Kidney epithelial cell (primary cell): Measurements from ENCODE around the gene CHRNA7. TPM values are rescaled to one million over a fixed set of nuclear protein-coding genes. Genes with fewer than 3 reads are reported as not detected.
"Not testable (repeated sequence)": the region's sequence is repeated elsewhere in the genome, so short reads cannot be mapped to it uniquely, and the experiment has no call there.

Source experiments
- DNase-seq: peaks from one replicate; pipeline ENCODE4 v3.0.0-alpha.2; 2010; ENCODE audit warnings: low read depth
- H3K27me3 ChIP-seq: 2 replicates; pipeline ENCODE4 v1.6.0; 2011; ENCODE audit warnings: low read length; ENCODE audit not compliant: control insufficient read depth, insufficient read depth
- H3K36me3 ChIP-seq: 2 replicates; pipeline ENCODE4 v1.5.1; 2011; ENCODE audit warnings: low read length; ENCODE audit not compliant: control insufficient read depth, insufficient read depth
- H3K4me3 ChIP-seq: 2 replicates; pipeline ENCODE4 v1.5.1; 2011; ENCODE audit warnings: low read depth, mild to moderate bottlenecking, control low read depth, low read length
- CTCF ChIP-seq: IDR thresholded peaks from 2 replicates; pipeline ENCODE4 v1.5.1; 2011; ENCODE audit warnings: mild to moderate bottlenecking, moderate library complexity, low read length, control low read depth, inconsistent platforms; ENCODE audit not compliant: insufficient read depth, poor library complexity, severe bottlenecking
- total RNA-seq: library from RNA; depleted of rRNA; stranded (reverse); fragments of >200 nt; gene quantifications from 2 replicates; pipeline ENCODE4 v1.2.3, GENCODE V29; 2015

Gene CHRNA7
- total RNA-seq, 1 donor from 2014 or later: 2.7 TPM

DNA sequence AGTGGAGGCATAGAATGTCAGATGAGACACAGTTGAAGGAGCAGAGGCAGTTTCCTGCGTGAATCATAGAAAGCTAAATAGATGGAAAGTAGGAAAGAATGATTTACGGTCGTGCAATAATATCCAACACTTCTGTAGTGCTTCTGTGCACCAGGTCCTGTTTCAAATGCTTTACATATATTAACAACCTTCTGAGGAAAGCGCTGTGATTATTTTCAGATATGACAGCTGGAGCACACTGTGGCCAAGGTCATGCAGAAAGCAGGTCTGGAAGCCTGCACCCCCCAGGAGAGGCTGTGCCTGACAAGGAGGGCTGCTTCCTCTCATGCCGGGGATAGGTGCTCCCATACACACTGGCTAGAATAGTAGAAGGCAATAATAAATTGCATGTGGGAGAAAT lies 104.5 kb downstream of the CHRNA7 start:
- no peak for DNase-seq

DNA sequence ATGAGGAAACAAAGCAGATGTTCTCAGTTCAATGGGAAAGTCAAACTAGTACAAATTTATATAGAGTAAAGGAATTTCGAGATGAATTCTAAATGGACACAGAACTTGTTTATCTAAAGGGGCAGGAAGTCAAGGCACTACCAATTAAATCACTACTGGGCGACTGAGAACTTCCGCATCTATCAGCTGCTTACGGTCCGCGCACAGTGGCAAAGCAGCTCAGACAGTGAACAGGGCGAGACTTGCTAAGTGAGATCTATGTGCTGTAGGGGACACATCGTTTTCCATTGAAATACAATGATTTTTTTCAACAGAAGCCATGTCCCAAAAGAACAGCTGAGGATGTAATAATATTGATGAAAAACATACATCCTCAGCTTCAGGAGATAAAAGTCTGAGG lies 105.0 kb downstream of the CHRNA7 start:
- no peak for TF ChIP-seq CTCF

More for the DNA sequence above, 104.5 kb downstream of the CHRNA7 start:
- no peak overlapping the region for H3K4me3 ChIP-seq
- no peaks in the 10 kb centered on the region for H3K36me3 ChIP-seq
- TF ChIP-seq CTCF: no peak
- no peaks in the 10 kb centered on the region for H3K27me3 ChIP-seq

GRCh38 chr15:32145512-32145911 lies 115.2 kb downstream of the CHRNA7 start:
- not testable (repeated sequence) for H3K4me3 ChIP-seq, DNase-seq, H3K36me3 ChIP-seq, H3K27me3 ChIP-seq

More for the DNA sequence above, 105.0 kb downstream of the CHRNA7 start:
- H3K27me3 ChIP-seq: no peaks in the 10 kb centered on the region
- H3K36me3 ChIP-seq: no peaks in the 10 kb centered on the region
- no peak overlapping the region for H3K4me3 ChIP-seq
- DNase-seq: no peak

DNA sequence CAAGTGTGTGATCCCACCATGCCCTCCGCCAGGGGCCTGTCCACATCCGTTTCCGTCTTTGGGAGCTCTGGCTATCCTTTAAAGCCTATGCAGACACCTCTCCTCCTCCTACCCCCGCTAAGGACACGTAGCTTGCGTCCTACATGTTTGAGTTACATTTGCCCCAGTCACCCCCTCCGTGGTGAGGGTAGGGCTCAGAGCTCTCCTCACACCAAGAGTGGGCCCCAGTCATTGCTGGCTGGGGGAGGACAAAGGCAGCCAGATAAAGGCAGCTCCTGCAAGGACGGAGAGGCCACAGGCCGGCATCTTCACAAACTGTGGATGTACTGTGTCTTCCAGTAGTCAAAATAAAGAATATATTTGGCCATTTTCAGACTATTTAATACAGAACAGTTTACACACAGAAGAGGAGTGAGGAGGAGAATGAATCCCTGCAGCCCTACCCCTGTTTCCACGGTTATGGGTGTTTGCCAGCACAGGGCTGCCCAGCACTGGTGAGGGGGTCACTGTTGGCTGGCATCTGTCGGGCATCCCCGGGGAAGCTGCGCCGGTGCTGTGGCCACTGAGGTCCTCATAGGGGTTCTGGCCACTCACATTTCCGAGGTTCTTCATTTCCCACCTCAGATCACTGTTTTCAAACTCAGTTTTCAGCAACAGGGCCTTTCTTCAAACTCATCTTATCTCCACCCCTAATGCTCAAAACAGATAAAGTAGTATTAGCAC lies 118.7 kb downstream of the CHRNA7 start:
- Histone ChIP-seq H3K27me3 (no peaks in the 10 kb centered on the region), H3K4me3 (no peak overlapping the region)
- no peak for DNase-seq

GRCh38 chr15:32152574-32152973 lies 122.3 kb downstream of the CHRNA7 start:
- no peaks in the 10 kb centered on the region for H3K27me3 ChIP-seq
- no peak overlapping the region for H3K4me3 ChIP-seq
- DNase-seq: no peak
- no peaks in the 10 kb centered on the region for H3K36me3 ChIP-seq
- no peak for TF ChIP-seq CTCF

More for the DNA sequence above, 118.7 kb downstream of the CHRNA7 start:
- TF ChIP-seq CTCF: no peak
- H3K36me3 ChIP-seq: no peaks in the 10 kb centered on the region

DNA sequence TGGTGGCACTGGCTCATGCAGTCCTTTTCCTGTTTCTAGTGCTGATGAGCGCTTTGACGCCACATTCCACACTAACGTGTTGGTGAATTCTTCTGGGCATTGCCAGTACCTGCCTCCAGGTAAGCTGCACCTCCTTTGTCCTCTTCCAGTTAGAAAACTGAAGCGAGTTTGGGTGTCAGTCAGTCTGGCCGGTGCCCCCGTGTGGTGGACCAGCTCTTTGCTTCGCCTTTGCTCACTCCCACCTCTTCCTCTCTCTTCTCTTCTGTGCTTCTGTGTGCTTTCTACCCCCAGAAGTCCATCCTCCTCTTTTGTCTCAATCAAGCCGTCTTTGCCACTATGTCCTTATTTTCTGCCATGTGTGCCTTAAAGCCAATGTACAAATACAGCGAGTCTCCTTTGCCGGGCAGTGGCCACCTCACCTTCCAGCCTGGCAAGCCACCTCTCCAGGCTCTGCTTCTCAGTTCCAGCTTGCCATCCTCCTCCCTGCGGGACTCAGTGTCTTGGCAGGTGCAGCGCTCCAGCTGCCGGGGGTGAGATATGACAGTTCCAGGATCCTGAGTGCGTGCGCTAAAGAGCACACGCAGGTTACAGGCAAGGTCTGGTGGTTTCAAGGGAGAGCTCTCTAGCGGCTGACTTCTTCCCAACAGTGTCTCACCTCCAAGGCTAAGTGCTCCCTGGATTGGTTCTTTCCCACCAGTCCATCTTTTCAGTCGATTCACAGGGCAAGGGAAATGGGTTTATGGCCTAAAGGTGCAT lies 123.7 kb downstream of the CHRNA7 start:
- H3K4me3 ChIP-seq, DNase-seq, H3K27me3 ChIP-seq, H3K36me3 ChIP-seq: not testable (repeated sequence)

DNA sequence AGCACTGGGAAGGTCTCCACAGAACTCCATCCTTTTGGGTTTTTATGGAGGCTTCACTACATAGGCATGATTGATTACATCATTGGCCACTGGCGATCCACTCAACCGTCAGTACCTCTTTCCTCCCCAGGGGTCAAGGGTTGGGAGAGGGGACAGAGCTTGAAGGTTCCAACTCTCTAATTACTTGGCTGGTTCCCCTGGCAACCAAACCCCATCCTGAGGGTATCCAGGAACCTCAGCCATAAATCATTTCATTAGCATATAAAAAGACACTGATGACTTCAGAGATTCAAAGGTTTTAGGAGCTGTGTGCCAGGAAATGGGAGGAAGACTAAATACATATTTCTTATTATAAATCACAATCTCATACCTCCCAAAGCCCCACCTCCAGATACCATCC lies 131.8 kb downstream of the CHRNA7 start:
- H3K4me3 ChIP-seq, DNase-seq, H3K36me3 ChIP-seq, H3K27me3 ChIP-seq: not testable (repeated sequence)

- not testable (repeated sequence) for H3K36me3 ChIP-seq
Measured at GRCh38 chr15:32164065-32164464, 133.8 kb downstream of the CHRNA7 start.

DNA sequence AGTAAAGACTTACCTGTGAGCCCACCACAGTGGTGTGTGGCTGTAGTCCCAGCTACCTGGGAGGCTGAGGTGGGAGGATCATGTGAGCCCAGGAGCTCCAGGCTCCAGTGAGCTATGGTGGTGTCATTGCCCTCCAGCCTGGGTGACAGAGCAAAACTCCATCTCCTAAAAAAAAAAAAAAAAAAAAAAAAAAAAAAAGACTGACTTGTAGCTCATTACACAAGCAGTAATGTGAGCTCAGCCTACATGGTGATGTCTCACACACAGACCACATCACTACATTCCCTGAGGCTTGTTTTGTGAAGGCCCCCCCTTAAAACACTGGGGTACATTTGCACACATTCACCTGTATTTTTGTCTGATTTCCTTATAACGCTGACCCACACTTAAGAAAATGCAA lies 134.4 kb downstream of the CHRNA7 start:
- not testable (repeated sequence) for H3K27me3 ChIP-seq, DNase-seq, H3K4me3 ChIP-seq, H3K36me3 ChIP-seq

More at GRCh38 chr15:32164065-32164464, 133.8 kb downstream of the CHRNA7 start:
- H3K4me3 ChIP-seq, H3K27me3 ChIP-seq, DNase-seq: not testable (repeated sequence)

DNA sequence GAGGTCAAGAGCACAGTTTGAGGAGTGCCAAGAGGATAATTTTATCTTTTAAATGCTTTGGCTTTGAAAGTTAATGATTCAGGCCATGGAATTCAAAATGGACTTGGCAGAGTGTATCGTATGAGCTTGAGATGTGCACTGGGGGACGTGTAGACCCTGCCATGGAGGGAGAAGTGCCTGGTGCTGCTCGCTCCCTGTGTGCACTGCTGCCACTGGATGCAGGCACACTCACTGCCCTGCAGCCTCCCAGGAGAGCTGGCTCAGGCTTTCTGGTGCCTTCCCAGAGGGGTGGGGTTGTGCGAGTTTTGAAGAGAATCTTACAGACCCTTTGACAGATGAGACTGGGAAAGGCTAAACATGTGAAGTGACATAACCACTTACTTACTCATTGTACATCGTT lies 135.5 kb downstream of the CHRNA7 start:
- DNase-seq, H3K4me3 ChIP-seq, H3K27me3 ChIP-seq, H3K36me3 ChIP-seq: not testable (repeated sequence)
